Endothelial cell of umbilical vein (primary cell): Measurements from ENCODE around the gene CCDC57. TPM values are rescaled to one million over a fixed set of nuclear protein-coding genes. Genes with fewer than 3 reads are reported as not detected.

Source experiments
- BruUV-seq: library from RNA; stranded (reverse); fragments of 400-500 nt; replicated peaks from 2 replicates; lab custom pipeline; 2021; lab: Mats Ljungman, UMichigan
- CTCF ChIA-PET: fragments of 300-600, 350-600 bp; sonication (Branson Sonifier 250); formaldehyde crosslinking; loops from one replicate; lab custom pipeline; 2021; ENCODE audit warnings: antibody characterized with exemption, inconsistent platforms; lab: Charles Lee
- POLR2A ChIA-PET: fragments of 300-600, 350-600 bp; sonication (Branson Sonifier 250); formaldehyde crosslinking; loops from one replicate; lab custom pipeline; 2021; ENCODE audit warnings: antibody characterized with exemption, inconsistent platforms; lab: Charles Lee
- DNase-seq: peaks from one replicate; pipeline ENCODE4 v3.0.0-alpha.2; 2011; ENCODE audit warnings: low read depth, low spot score
- FAIRE-seq: peaks from 2 replicates; lab custom pipeline; 2011; peaks lifted over from hg19 to GRCh38; lab: Jason Lieb, UNC
- H2AFZ ChIP-seq: 2 replicates; pipeline ENCODE4 v1.6.0; 2012; ENCODE audit warnings: low read depth, low read length, control low read depth, inconsistent platforms
- H3K27ac ChIP-seq: 2 replicates; pipeline ENCODE4 v1.5.1; 2011; ENCODE audit warnings: low read depth, mild to moderate bottlenecking, control low read depth, low read length, moderate library complexity; ENCODE audit not compliant: insufficient read depth
- H3K27me3 ChIP-seq, 2 experiments: 2 replicates each; pipeline versions ENCODE4 v1.6.0 to v1.6.1; 2011; ENCODE audit warnings: low read length in 2 of 2, mixed read lengths in 1 of 2; ENCODE audit not compliant: control insufficient read depth in 2 of 2, insufficient read depth in 2 of 2
- H3K36me3 ChIP-seq, 2 experiments: 2 replicates in 1 of 2; 3 replicates in 1 of 2; pipeline ENCODE4 v1.5.1; 2011; ENCODE audit warnings: low read length in 2 of 2, mild to moderate bottlenecking in 1 of 2, moderate library complexity in 1 of 2; ENCODE audit not compliant: control insufficient read depth in 2 of 2, insufficient read depth in 2 of 2; ENCODE audit errors: extremely low read depth in 1 of 2
- H3K4me1 ChIP-seq: 3 replicates; pipeline ENCODE4 v1.5.1; 2011; ENCODE audit warnings: mild to moderate bottlenecking, low read length; ENCODE audit not compliant: control insufficient read depth, insufficient read depth; ENCODE audit errors: extremely low read depth
- H3K4me2 ChIP-seq: 2 replicates; pipeline ENCODE4 v1.6.1; 2011; ENCODE audit warnings: low read length, control low read depth, mixed read lengths; ENCODE audit not compliant: insufficient read depth
- H3K4me3 ChIP-seq, 3 experiments: fragments of 200-600 bp in 1 of 3; sonication (generic), shearing (Covaris generic) in 1 of 3; replicated peaks in 1 of 3; 2 replicates each; pipeline ENCODE4 v1.5.1; 2011 to 2016; ENCODE audit warnings: control low read depth in 3 of 3, low read length in 3 of 3, mild to moderate bottlenecking in 2 of 3, inconsistent platforms in 1 of 3, low read depth in 1 of 3, moderate library complexity in 1 of 3; ENCODE audit not compliant: insufficient read depth in 1 of 3
- H3K79me2 ChIP-seq: 2 replicates; pipeline ENCODE4 v1.6.0; 2012; ENCODE audit warnings: low read length, inconsistent platforms; ENCODE audit not compliant: control insufficient read depth, insufficient read depth
- H3K9ac ChIP-seq: replicated peaks from 2 replicates; pipeline ENCODE3; 2011; ENCODE audit warnings: low read length, control low read depth; ENCODE audit not compliant: insufficient read depth; ENCODE audit errors: extremely low read depth
- H3K9me1 ChIP-seq: replicated peaks from 3 replicates; pipeline ENCODE4 v1.6.0; 2011; ENCODE audit warnings: mild to moderate bottlenecking, low read length; ENCODE audit not compliant: control insufficient read depth, insufficient read depth; ENCODE audit errors: extremely low read depth
- H3K9me3 ChIP-seq: replicated peaks from 2 replicates; pipeline ENCODE4 v1.5.1; 2012; ENCODE audit warnings: low read length, inconsistent platforms; ENCODE audit not compliant: control insufficient read depth, insufficient read depth
- H4K20me1 ChIP-seq: replicated peaks from 2 replicates; pipeline ENCODE3; 2011; ENCODE audit warnings: mild to moderate bottlenecking, low read length; ENCODE audit not compliant: control insufficient read depth, insufficient read depth; ENCODE audit errors: extremely low read depth
- FOS ChIP-seq: IDR thresholded peaks from 2 replicates; pipeline ENCODE4 v1.6.1; 2011; ENCODE audit warnings: mild to moderate bottlenecking, low read length, moderate library complexity, borderline replicate concordance; ENCODE audit not compliant: insufficient read depth
- GATA2 ChIP-seq: IDR thresholded peaks from 2 replicates; pipeline ENCODE4 v1.7.0; 2011; ENCODE audit warnings: low read depth, mild to moderate bottlenecking, moderate library complexity, mixed read lengths, low read length; ENCODE audit not compliant: insufficient read length, insufficient read depth
- JUN ChIP-seq: IDR thresholded peaks from 2 replicates; pipeline ENCODE4 v1.6.1; 2011; ENCODE audit warnings: borderline replicate concordance, low read depth; ENCODE audit not compliant: insufficient read length, insufficient read depth
- MYC ChIP-seq: IDR thresholded peaks from one replicate; pipeline ENCODE4 v1.6.1; 2011; ENCODE audit warnings: mild to moderate bottlenecking, low read depth, low read length
- POLR2A ChIP-seq: IDR thresholded peaks from 2 replicates; pipeline ENCODE4 v1.6.1; 2012; ENCODE audit warnings: low read depth, mild to moderate bottlenecking, control low read depth, low read length
- POLR2AphosphoS5 ChIP-seq: IDR thresholded peaks from 2 replicates; pipeline ENCODE4 v1.6.1; 2012; ENCODE audit warnings: low read depth, mild to moderate bottlenecking, control low read depth, low read length, moderate library complexity; ENCODE audit not compliant: insufficient read depth
- dilution Hi-C: fragments of 300-500 bp; cut with MboI; formaldehyde crosslinking; loops from one replicate; pipeline ENCODE4 v1.15.0; 2019; ENCODE audit warnings: low sequenced_read_pairs; ENCODE audit not compliant: extremely low pct_ligation_motif_present
- intact Hi-C: fragments of 100-400 bp; cut with micrococcal nuclease; formaldehyde crosslinking; loops from one replicate; pipeline ENCODE4 v1.10.0; 2022
- polyA plus RNA-seq, 4 experiments: library from polyadenylated mRNA; depleted of rRNA in 3 of 4; stranded (reverse) in 3 of 4; unstranded in 1 of 4; fragments of >200 nt; gene quantifications; 2 replicates each; pipeline versions ENCODE4 v1.2.1 to v1.2.3, GENCODE V29; 2011 to 2012; ENCODE audit warnings: missing spikeins in 1 of 4
- total RNA-seq: library from RNA; stranded (reverse); gene quantifications from 2 replicates; pipeline ENCODE4 v1.2.3, GENCODE V29; 2021
- TF ChIP-seq, protein P1 (sequence below), 2 donors: IDR thresholded peaks; 1 replicate in 1 of 2; 2 replicates in 1 of 2; pipeline ENCODE4 v1.5.1; 2011; ENCODE audit warnings: low read length in 2 of 2, mild to moderate bottlenecking in 2 of 2, moderate library complexity in 2 of 2, control low read depth in 1 of 2, inconsistent platforms in 1 of 2, low read depth in 1 of 2; ENCODE audit not compliant: insufficient read depth in 1 of 2; ENCODE audit errors: extremely low read depth in 1 of 2
- TF ChIP-seq, protein P2 (sequence below): IDR thresholded peaks from 2 replicates; pipeline ENCODE4 v1.6.1; 2011; ENCODE audit not compliant: insufficient read depth, insufficient read length

Gene CCDC57
- total and polyA plus RNA-seq, 2 donors (not counting 3 experiments of a cell fraction or from before 2014, with no cell fraction given), result 18.6 to 31.6 TPM

DNA sequence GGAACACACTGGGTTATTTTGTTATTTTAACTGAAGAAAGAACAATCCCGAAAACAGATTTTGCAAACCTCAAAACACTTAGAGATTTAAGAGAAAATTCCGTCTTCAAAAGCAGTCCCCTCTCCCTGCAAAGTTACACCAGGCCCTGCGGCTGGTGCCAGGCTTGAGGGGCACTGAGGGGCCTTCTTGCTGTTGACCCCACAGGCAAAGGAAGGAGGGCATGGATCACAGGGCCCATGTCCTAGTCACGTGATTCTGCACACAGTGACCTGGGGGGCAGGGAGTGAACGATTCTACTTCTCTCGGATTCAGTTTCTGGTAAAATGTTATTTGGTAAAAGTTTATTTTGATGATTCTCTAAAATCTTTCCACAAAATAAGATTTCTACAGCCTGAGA lies 59.3 kb downstream of the CCDC57 start:
- DNase-seq (no peak), FAIRE-seq (no peak)
- H3K27ac ChIP-seq, result no peak overlapping the region
- ChIA-PET POLR2A (no interaction called here), CTCF (interaction anchor here (2.5 to 8.3 kb wide), 2 partner anchors 116 to 123 kb away, joined by 11 to 127 read pairs; partner anchors contain the start of genes DCXR and RAC3)
- no peaks in the 10 kb centered on the region for H3K79me2 ChIP-seq
- H3K4me3 ChIP-seq, result no peak overlapping the region
- no peak overlapping the region for H3K4me2 ChIP-seq
- no peaks in the 10 kb centered on the region for H4K20me1 ChIP-seq
- dilution Hi-C loops (no loop called here), intact Hi-C loops (no loop called here)
- TF ChIP-seq GATA2 (no peak), POLR2A (no peak), FOS (no peak), MYC (no peak), JUN (no peak), POLR2AphosphoS5 (no peak)
- TF ChIP-seq, protein P1, sequence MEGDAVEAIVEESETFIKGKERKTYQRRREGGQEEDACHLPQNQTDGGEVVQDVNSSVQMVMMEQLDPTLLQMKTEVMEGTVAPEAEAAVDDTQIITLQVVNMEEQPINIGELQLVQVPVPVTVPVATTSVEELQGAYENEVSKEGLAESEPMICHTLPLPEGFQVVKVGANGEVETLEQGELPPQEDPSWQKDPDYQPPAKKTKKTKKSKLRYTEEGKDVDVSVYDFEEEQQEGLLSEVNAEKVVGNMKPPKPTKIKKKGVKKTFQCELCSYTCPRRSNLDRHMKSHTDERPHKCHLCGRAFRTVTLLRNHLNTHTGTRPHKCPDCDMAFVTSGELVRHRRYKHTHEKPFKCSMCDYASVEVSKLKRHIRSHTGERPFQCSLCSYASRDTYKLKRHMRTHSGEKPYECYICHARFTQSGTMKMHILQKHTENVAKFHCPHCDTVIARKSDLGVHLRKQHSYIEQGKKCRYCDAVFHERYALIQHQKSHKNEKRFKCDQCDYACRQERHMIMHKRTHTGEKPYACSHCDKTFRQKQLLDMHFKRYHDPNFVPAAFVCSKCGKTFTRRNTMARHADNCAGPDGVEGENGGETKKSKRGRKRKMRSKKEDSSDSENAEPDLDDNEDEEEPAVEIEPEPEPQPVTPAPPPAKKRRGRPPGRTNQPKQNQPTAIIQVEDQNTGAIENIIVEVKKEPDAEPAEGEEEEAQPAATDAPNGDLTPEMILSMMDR (IDR thresholded peaks at IDR 0.05; ENCODE audit: extremely low read depth in 1 of 2, insufficient read depth in 1 of 2, low read depth in 1 of 2, low read length in 2 of 2), result no peak
- TF ChIP-seq, protein P2, sequence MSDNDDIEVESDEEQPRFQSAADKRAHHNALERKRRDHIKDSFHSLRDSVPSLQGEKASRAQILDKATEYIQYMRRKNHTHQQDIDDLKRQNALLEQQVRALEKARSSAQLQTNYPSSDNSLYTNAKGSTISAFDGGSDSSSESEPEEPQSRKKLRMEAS, result no peak
- no peaks in the 10 kb centered on the region for H3K27me3 ChIP-seq
- no TSS peak for BruUV-seq
- no peak overlapping the region for H2AFZ ChIP-seq
- H3K4me1 ChIP-seq, result no peaks in the 10 kb centered on the region
- no peaks in the 10 kb centered on the region for H3K9me3 ChIP-seq
- H3K9me1 ChIP-seq, result no peaks in the 10 kb centered on the region
- H3K36me3 ChIP-seq, result no peaks in the 10 kb centered on the region
- no peak overlapping the region for H3K9ac ChIP-seq
